SW 1271 (cell line): ENCODE measurements around the gene STX4.
"Not testable (repeated sequence)": the region's sequence is repeated elsewhere in the genome, so short reads cannot be mapped to it uniquely, and the experiment has no call there.

Experiments
- DNase-seq, 2 experiments: peaks; one replicate each; lab custom pipeline; 2025; lab: John Stamatoyannopoulos, UW

The STX4 gene

GRCh38 chr16:30998852-30999761 lies 34.3 kb upstream of the STX4 start:
- no peak for DNase-seq

- no peak for DNase-seq
Measured at GRCh38 chr16:31000671-31001382, 32.5 kb upstream of the STX4 start.

GRCh38 chr16:31001507-31002249 lies 31.7 kb upstream of the STX4 start:
- no peak for DNase-seq

GRCh38 chr16:31002250-31002700 lies 31.1 kb upstream of the STX4 start:
- no peak for DNase-seq

GRCh38 chr16:31002862-31003341 lies 30.5 kb upstream of the STX4 start:
- no peak for DNase-seq

- DNase-seq = no peak
Measured at GRCh38 chr16:31003744-31004143, 29.6 kb upstream of the STX4 start.

- no peak for DNase-seq
Measured at GRCh38 chr16:31004658-31005057, 28.7 kb upstream of the STX4 start.

GRCh38 chr16:31005350-31006085 lies 27.8 kb upstream of the STX4 start:
- no peak for DNase-seq

- DNase-seq = no peak
Measured at GRCh38 chr16:31006086-31006385, 27.3 kb upstream of the STX4 start.

- DNase-seq = no peak
Measured at GRCh38 chr16:31006589-31006988, 26.8 kb upstream of the STX4 start.

GRCh38 chr16:31007684-31008083 lies 25.7 kb upstream of the STX4 start:
- DNase-seq = no peak

- DNase-seq = no peak
Measured at GRCh38 chr16:31008149-31008548, 25.2 kb upstream of the STX4 start.

GRCh38 chr16:31008551-31008950 lies 24.8 kb upstream of the STX4 start:
- no peak for DNase-seq

- DNase-seq = no peak
Measured at GRCh38 chr16:31009120-31009519, 24.2 kb upstream of the STX4 start.

GRCh38 chr16:31009894-31010584 lies 23.3 kb upstream of the STX4 start:
- DNase-seq = no peak

- DNase-seq = no peak
Measured at GRCh38 chr16:31010585-31011325, 22.6 kb upstream of the STX4 start, which contains the start of gene STX1B. TSS of gene STX1B (minus strand) at chr16:31010638. CDS start at chr16:31010396, 242 bp downstream.

GRCh38 chr16:31011815-31012214 lies 21.5 kb upstream of the STX4 start:
- DNase-seq = not testable (repeated sequence)

- DNase-seq = not testable (repeated sequence)
Measured at GRCh38 chr16:31013292-31013691, 20.1 kb upstream of the STX4 start.

- DNase-seq = no peak
Measured at GRCh38 chr16:31016018-31016417, 17.3 kb upstream of the STX4 start.

GRCh38 chr16:31017756-31018155 lies 15.6 kb upstream of the STX4 start:
- DNase-seq = not testable (repeated sequence)
